GM19438 (cell line): Measurements from ENCODE around the gene GLG1.
"Not testable (repeated sequence)": the region's sequence is repeated elsewhere in the genome, so short reads cannot be mapped to it uniquely, and the experiment has no call there.

ENCODE experiments used
- ATAC-seq: cut with Tn5 transposase; IDR thresholded peaks from one replicate; pipeline ENCODE4 v1.9.1; 2021; ENCODE audit warnings: low read depth; ENCODE audit not compliant: unreplicated experiment

GLG1 gene

GRCh38 chr16:74606521-74607309 is at the start of gene GLG1:
Gene GLG1 (minus strand): TSS chr16:74607114. CDS start chr16:74607094, 20 bp downstream.
- peak; percentile 94 for ATAC-seq

DNA sequence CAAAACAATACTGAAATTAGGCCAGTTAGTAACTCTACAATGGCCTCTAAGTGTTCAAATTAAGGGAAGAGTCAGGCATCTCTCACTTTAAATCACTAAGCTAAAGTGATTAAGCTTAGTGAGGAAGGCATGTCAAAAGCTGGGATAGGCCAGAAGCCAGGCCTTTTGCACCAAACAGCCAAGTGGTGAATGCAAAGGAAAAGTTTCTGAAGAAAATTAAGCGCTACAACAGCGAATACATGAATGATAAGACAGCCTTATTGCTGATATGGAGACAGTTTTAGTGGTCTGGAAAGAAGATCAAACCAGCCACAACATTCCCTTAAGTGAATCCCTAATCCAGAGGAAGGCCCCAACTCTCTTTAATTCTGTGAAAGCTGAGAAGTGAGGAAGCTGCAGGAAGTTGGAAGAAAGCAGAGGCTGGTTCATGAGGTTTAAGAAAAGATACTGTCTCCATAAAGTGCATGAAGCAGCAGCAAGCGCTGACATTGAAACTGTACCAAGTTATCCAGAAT is 47.7 kb upstream of the GLG1 start:
- ATAC-seq = no peak

DNA sequence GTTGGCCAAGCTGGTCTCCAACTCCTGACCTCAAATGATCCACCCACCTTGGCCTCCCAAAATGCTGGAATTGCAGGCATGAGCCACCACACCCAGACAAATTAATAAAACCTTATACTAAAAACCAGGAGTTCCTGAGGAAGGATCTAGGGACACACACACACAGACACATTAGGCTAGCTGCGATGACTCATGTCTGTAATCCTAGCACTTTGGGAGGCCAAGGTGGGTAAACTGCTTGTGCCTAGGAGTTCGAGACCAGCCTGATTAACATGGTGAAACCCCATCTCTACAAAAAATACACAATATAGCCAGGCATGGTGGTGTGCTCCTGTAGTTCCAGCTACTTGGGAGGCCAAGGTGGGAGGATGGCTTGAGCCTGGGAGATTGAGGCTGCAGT is 46.0 kb upstream of the GLG1 start:
- not testable (repeated sequence) for ATAC-seq

DNA sequence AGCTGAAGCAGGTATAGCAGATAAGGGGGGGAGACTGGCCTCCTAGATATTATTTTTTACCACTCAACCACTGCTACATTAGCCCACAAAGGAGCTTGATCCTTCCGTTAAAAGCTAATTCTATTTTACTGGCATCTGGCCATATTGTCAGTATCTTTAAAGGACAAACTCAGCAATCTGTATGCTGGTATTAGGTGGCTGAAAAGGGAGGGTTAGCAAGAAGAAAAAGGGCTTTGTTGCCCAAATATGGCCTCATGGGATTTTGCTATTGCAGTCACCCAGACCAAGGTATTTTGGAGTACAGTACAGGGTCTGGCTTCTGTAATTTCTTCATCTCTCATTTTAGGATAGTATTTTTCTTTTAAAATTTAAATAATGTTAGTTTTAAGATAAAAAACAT is 45.3 kb upstream of the GLG1 start:
- ATAC-seq = no peak

DNA sequence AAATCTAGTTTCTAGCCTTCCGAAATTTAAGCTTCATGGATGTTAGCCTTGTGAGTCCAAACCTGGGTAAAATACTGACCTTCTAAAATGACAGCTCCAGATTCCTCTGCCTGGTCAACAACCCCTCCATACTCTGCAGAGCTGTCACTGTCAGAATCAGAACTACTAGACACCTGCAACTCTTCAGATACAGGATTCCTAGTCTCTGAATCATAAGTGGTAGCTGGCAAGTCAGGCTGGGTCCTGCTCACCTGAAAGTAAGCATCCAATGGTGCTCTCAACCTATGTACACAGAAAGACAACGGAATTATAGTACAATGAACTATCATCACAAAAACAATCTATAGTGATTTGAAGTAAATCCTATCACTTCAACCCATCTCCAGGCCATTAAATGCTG is 44.9 kb upstream of the GLG1 start:
- no peak for ATAC-seq

DNA sequence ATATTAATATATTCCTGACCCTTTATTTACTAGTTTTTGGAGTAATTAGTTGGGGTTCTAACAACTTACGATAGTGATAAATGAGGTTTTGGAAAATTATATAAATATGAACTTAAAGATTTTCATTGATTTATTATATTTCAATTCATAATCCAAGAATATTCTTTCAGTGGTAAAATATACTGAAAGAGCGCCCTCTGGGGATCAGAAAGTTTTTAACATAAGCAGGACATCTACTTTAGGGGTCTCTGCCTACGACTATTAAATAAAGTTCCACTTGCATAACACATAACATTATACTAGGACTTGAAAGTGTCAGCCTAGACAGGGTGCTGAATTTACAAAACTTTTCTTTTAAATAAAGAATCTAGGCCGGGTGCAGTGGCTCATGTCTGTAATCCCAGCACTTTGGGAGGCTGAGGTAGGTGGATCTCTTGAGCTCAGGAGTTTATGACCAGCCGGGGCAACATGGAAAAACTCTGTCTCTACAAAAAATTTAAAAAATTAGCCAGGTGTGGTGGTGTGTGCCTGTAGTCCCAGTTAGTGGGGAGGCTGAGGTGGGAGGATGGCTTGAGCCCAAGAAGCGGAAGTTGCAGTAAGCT is 44.2 kb upstream of the GLG1 start:
- ATAC-seq = no peak

GRCh38 chr16:74649839-74650504 is 43.1 kb upstream of the GLG1 start:
- no peak for ATAC-seq

GRCh38 chr16:74641969-74642368 is 35.1 kb upstream of the GLG1 start:
- ATAC-seq = no peak

DNA sequence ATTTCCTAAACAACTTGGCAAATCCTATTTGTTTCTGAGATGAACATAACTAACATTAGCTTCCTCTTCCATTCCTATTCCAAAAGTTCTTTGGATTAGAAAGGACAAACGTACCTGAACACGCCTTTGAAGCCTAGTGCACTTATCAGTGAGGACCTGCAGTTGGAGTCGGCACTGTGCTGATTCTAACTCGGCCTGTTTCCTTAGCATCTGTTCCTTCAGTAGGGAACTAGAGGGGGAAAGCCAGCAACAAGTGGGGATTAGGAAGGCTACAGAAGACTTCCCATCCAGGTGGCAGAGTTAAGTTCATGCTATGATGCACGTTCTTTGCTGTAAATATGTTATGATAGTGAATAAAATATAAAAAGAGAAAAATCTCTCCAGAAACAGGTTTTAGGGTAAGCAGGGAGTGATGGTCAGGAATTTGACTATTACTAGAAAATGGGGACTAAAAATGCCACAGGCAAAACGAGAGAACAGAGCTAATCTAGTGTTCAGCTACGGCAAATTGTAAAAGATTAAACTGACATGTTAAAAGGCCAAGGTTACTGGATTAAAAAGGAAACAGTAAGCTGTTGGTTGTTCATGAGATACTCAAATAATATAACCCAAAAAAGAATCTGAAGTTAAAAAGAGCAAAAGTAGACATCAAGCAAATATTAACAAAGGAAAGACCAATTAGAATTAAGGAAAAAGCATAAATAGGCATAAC is 31.0 kb upstream of the GLG1 start:
- ATAC-seq = no peak

DNA sequence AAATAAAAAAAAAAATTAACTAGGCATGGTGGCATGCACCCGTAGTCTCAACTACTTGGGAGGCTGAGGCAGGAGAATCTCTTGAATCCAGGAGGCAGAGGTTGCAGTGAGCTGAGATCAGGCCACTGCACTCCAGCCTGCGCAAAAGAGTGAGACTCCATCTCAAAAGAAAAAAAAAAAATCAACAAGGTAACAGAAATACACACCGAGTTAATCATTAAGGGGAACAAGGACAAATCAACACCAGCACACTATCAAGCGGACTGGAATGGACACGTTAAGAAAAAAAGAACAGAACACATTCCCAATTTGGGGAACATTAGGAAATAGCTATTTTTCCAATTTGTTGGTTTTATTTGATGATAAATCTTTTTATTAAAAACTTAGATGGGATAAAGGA is 28.4 kb upstream of the GLG1 start:
- ATAC-seq = no peak

- ATAC-seq = no peak
Measured at GRCh38 chr16:74633686-74634085, 26.8 kb upstream of the GLG1 start.

DNA sequence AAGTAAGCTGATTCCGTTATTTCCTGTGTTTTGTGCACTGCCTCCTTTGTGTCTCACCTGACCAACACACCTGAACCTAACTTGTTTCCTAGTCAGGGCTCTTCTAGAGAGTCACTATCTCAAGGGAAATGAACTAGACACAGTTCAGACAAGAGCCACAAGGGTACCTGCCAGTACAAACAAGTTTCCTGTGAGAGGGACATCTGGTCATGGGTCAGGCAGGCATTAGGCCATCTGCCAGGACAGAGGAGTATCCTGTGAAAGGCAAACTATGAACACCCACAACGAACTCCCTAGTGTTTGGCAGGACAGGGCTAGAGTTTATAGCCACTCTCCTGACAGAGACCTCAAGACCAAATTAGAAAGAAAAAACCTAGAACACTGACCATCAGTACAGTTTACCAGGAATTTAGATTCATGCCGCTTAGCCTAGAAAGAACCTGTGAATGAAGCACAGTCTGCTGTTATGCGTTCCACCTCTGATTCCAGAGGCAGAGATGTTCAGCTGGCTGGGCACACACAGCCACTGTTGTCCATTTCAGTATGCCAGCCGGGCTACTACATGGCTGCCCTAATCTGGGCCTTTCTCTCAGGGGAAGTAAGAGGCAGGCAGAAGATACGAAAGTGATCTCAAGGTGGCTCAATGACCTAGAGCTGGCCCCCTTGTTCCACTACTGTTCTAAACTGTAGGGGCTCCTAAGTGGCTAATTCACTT is 20.7 kb upstream of the GLG1 start:
- no peak for ATAC-seq

- ATAC-seq = no peak
Measured at GRCh38 chr16:74626741-74627416, 20.0 kb upstream of the GLG1 start.

- ATAC-seq = no peak
Measured at GRCh38 chr16:74625500-74626350, 18.8 kb upstream of the GLG1 start.

GRCh38 chr16:74623839-74624235 is 16.9 kb upstream of the GLG1 start:
- no peak for ATAC-seq

GRCh38 chr16:74623214-74623838 is 16.4 kb upstream of the GLG1 start:
- no peak for ATAC-seq

DNA sequence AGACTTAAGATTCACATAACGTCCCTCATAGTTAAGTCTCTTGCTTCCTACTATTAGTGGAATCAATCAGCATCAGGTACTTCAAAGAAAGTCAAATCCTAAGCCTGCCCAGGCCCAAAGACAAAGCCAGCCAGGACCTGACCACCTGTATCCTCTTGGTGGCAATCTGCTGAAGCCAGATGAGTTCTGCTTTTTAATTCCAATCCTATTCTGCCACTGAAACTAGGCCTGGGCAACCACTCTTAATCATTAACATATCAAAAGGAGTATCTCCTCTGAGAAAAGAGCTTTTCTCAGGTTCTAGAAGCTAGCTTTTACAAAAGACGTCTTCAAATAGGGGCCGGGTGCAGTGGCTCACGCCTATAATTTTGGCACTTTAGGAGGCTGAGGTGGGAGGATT is 15.1 kb upstream of the GLG1 start:
- ATAC-seq = no peak

DNA sequence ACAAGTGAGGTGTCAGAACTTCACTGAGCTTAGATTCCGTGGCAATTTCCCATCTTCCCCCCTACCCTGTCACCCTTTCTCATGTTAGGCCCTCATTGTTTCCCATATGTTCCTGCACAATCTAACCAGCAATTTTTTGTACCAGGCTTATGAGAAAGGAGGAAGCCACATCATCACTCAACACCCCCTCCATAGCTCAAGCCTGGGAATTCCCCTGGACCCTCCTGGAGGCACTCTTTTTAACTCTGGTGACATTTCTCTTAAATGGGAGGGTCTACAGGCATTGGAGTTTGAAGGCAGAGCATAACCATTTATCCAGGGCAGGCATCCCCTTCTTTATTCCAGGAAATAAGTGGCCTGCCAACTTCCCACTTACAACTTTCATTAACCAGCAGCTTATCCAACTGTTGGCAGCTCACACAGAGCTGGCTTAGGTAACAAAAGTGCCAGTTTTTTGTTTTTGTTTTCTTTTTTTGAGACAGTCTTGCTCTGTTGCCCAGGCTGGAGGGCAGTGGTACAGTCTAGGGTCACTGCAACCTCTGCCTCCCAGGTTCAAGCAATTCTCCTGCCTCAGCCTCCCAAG is 10.4 kb upstream of the GLG1 start:
- ATAC-seq = no peak
